Peyer's patch (tissue), 4 donors: Measurements from ENCODE around the gene PEAK1. TPM values are rescaled to one million over a fixed set of nuclear protein-coding genes. Genes with fewer than 3 reads are reported as not detected.
"Not testable (repeated sequence)": the region's sequence is repeated elsewhere in the genome, so short reads cannot be mapped to it uniquely, and the experiment has no call there.

Experiments used
- DNase-seq, 3 donors: peaks; one replicate each; pipeline ENCODE4 v3.0.0-alpha.2; 2017 to 2019
- H3K27ac ChIP-seq, 4 donors: fragments of 200-600 bp; sonication (generic); one replicate each; pipeline ENCODE4 v1.5.1; 2016 to 2019
- H3K27me3 ChIP-seq, 2 donors: fragments of 200-600 bp; sonication (generic); one replicate each; pipeline ENCODE4 v1.5.1; 2019
- H3K36me3 ChIP-seq, 3 donors: fragments of 200-600 bp; sonication (generic); one replicate each; pipeline ENCODE4 v1.5.1; 2016 to 2019
- H3K4me1 ChIP-seq, 4 donors: fragments of 200-600 bp; sonication (generic); one replicate each; pipeline ENCODE4 v1.5.1; 2016 to 2019
- H3K4me3 ChIP-seq, 4 donors: fragments of 200-600 bp; sonication (generic); 1 replicate in 3 of 4; 2 replicates in 1 of 4; pipeline ENCODE4 v1.5.1; 2016 to 2019; ENCODE audit warnings: mild to moderate bottlenecking in 1 of 4
- H3K9me3 ChIP-seq, 4 donors: fragments of 200-600 bp; sonication (generic); one replicate each; pipeline ENCODE4 v1.5.1; 2016 to 2019; ENCODE audit warnings: mild to moderate bottlenecking in 1 of 4
- CTCF ChIP-seq, 6 experiments: fragments of 450-650 bp in 4 of 6; fragments of 200-600 bp in 2 of 6; sonication (generic) in 1 of 6; IDR thresholded peaks; one replicate each; pipeline ENCODE4 v1.5.1; 2017 to 2019; ENCODE audit warnings: antibody characterized with exemption in 6 of 6, mild to moderate bottlenecking in 3 of 6, moderate library complexity in 1 of 6
- POLR2A ChIP-seq, 2 donors: fragments of 450-650 bp; IDR thresholded peaks; one replicate each; pipeline ENCODE4 v1.5.1; 2017; ENCODE audit warnings: antibody characterized with exemption in 2 of 2, mild to moderate bottlenecking in 2 of 2, moderate library complexity in 2 of 2
- total RNA-seq, 4 donors: library from RNA; depleted of rRNA; stranded (reverse); fragments of >200 nt; gene quantifications; one replicate each; pipeline ENCODE4 v1.1.0, GENCODE V29; 2016

The PEAK1 gene
- total RNA-seq, 4 donors from 2014 or later = 28.7 to 81.7 (median 52.4) TPM

- H3K27ac ChIP-seq = no peak overlapping the region
- H3K4me1 ChIP-seq = peaks cover 0 to 18% (median 11%) of the 10 kb centered on the region in 4 donors
- H3K27me3 ChIP-seq = no peaks in the 10 kb centered on the region
- H3K9me3 ChIP-seq = no peaks in the 10 kb centered on the region
- DNase-seq = no peak
- TF ChIP-seq POLR2A (IDR thresholded peaks at IDR 0.05) (no peak), CTCF (IDR thresholded peaks at IDR 0.05) (no peak)
- no peaks in the 10 kb centered on the region for H3K36me3 ChIP-seq
- H3K4me3 ChIP-seq = no peak overlapping the region
Measured at GRCh38 chr15:77191230-77191834, 228.6 kb downstream of the PEAK1 start.

GRCh38 chr15:77187751-77188464 lies 232.0 kb downstream of the PEAK1 start:
- Histone ChIP-seq H3K4me1 (peaks cover 0 to 18% (median 11%) of the 10 kb centered on the region in 4 donors), H3K27ac (peak overlapping the region; percentile 16 to 58 (median 46)), H3K4me3 (no peak overlapping the region), H3K27me3 (no peaks in the 10 kb centered on the region), H3K36me3 (no peaks in the 10 kb centered on the region), H3K9me3 (no peaks in the 10 kb centered on the region)
- TF ChIP-seq CTCF (IDR thresholded peaks at IDR 0.05) (no peak), POLR2A (IDR thresholded peaks at IDR 0.05) (no peak)
- DNase-seq = peak in 1 of 3 donors; percentile 40

GRCh38 chr15:77186594-77187011 lies 233.3 kb downstream of the PEAK1 start:
- H3K9me3 ChIP-seq = no peaks in the 10 kb centered on the region
- no peak for DNase-seq
- H3K27me3 ChIP-seq = no peaks in the 10 kb centered on the region
- no peak overlapping the region for H3K4me3 ChIP-seq
- TF ChIP-seq POLR2A (IDR thresholded peaks at IDR 0.05) (no peak), CTCF (IDR thresholded peaks at IDR 0.05) (peak in 5 of 6 experiments; percentile 18 to 63 (median 48))
- peaks cover 0 to 18% (median 11%) of the 10 kb centered on the region in 4 donors for H3K4me1 ChIP-seq
- peaks cover 0 to 2% (median 0%) of the 10 kb centered on the region in 3 donors for H3K36me3 ChIP-seq
- H3K27ac ChIP-seq = peak overlapping the region in 1 of 4 donors; percentile 57

- TF ChIP-seq POLR2A (IDR thresholded peaks at IDR 0.05) (no peak), CTCF (IDR thresholded peaks at IDR 0.05) (no peak)
- Histone ChIP-seq H3K4me1 (peaks cover 0 to 25% (median 13%) of the 10 kb centered on the region in 4 donors), H3K27ac (no peak overlapping the region), H3K36me3 (peaks cover 0 to 5% (median 0%) of the 10 kb centered on the region in 3 donors), H3K27me3 (no peaks in the 10 kb centered on the region), H3K9me3 (no peaks in the 10 kb centered on the region), H3K4me3 (no peak overlapping the region)
- DNase-seq = no peak
Measured at GRCh38 chr15:77185242-77185785, 234.6 kb downstream of the PEAK1 start.

GRCh38 chr15:77184352-77184751 lies 235.6 kb downstream of the PEAK1 start:
- not testable (repeated sequence) for H3K36me3 ChIP-seq, H3K27ac ChIP-seq, DNase-seq, H3K27me3 ChIP-seq, H3K4me3 ChIP-seq, H3K9me3 ChIP-seq
- H3K4me1 ChIP-seq = peaks cover 3 to 26% (median 16%) of the 10 kb centered on the region in 4 donors

- Histone ChIP-seq H3K4me3 (no peak overlapping the region), H3K9me3 (no peaks in the 10 kb centered on the region), H3K27me3 (no peaks in the 10 kb centered on the region), H3K27ac (no peak overlapping the region), H3K4me1 (peaks cover 7 to 26% (median 14%) of the 10 kb centered on the region in 4 donors), H3K36me3 (peaks cover 0 to 5% (median 0%) of the 10 kb centered on the region in 3 donors)
- TF ChIP-seq CTCF (IDR thresholded peaks at IDR 0.05) = no peak
- no peak for TF ChIP-seq POLR2A (IDR thresholded peaks at IDR 0.05)
- DNase-seq = no peak
Measured at GRCh38 chr15:77183066-77183465, 236.8 kb downstream of the PEAK1 start.
